GM21381 (cell line): ENCODE results near the gene APAF1.
"Not testable (repeated sequence)": the region's sequence is repeated elsewhere in the genome, so short reads cannot be mapped to it uniquely, and the experiment has no call there.

Source experiments
- ATAC-seq: cut with Tn5 transposase; IDR thresholded peaks from one replicate; pipeline ENCODE4 v1.9.1; 2021; ENCODE audit warnings: mild to moderate bottlenecking, moderate library complexity; ENCODE audit not compliant: unreplicated experiment

Gene APAF1, protein sequence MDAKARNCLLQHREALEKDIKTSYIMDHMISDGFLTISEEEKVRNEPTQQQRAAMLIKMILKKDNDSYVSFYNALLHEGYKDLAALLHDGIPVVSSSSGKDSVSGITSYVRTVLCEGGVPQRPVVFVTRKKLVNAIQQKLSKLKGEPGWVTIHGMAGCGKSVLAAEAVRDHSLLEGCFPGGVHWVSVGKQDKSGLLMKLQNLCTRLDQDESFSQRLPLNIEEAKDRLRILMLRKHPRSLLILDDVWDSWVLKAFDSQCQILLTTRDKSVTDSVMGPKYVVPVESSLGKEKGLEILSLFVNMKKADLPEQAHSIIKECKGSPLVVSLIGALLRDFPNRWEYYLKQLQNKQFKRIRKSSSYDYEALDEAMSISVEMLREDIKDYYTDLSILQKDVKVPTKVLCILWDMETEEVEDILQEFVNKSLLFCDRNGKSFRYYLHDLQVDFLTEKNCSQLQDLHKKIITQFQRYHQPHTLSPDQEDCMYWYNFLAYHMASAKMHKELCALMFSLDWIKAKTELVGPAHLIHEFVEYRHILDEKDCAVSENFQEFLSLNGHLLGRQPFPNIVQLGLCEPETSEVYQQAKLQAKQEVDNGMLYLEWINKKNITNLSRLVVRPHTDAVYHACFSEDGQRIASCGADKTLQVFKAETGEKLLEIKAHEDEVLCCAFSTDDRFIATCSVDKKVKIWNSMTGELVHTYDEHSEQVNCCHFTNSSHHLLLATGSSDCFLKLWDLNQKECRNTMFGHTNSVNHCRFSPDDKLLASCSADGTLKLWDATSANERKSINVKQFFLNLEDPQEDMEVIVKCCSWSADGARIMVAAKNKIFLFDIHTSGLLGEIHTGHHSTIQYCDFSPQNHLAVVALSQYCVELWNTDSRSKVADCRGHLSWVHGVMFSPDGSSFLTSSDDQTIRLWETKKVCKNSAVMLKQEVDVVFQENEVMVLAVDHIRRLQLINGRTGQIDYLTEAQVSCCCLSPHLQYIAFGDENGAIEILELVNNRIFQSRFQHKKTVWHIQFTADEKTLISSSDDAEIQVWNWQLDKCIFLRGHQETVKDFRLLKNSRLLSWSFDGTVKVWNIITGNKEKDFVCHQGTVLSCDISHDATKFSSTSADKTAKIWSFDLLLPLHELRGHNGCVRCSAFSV (N-terminal part only)

DNA sequence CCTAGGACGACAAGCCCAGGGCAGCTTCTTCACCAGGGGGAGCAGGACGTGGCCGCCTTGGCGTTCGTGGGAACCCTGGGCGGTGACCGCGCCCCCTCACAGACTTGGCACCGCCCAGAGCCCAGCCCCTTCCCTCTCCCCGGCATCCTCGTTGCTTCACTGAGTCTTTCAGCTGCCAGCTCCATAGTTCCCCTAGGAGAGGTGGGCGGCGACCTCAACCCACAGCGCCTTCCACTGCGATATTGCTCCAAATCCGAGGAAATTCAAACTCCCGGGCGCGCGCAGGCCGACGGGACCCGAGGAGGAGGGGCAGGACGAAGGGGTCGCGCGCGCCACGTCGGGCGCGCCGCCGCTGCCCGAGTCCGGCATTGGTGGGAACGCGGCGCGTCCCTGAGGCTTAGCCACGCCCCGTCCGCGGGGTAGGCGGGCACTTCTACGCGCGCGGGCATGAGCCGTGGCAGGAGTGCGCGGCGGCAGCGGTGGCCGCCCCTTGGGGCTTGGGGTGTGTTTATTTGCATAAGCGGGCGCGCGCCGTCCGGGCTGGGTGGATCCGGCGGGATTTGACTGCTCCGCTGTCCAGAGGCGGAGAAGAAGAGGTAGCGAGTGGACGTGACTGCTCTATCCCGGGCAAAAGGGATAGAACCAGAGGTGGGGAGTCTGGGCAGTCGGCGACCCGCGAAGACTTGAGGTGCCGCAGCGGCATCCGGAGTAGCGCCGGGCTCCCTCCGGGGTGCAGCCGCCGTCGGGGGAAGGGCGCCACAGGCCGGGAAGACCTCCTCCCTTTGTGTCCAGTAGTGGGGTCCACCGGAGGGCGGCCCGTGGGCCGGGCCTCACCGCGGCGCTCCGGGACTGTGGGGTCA is at the start of gene APAF1, which contains the start of gene IKBIP:
TSS of gene APAF1 (plus strand) at position 579 of the 860 bp plus-strand sequence. CDS start 3,070 bp downstream, outside the sequence.
TSS of gene IKBIP (minus strand) at position 77 of the 860 bp plus-strand sequence. CDS start 87 bp downstream, outside the sequence.
- ATAC-seq = peak; percentile 84

DNA sequence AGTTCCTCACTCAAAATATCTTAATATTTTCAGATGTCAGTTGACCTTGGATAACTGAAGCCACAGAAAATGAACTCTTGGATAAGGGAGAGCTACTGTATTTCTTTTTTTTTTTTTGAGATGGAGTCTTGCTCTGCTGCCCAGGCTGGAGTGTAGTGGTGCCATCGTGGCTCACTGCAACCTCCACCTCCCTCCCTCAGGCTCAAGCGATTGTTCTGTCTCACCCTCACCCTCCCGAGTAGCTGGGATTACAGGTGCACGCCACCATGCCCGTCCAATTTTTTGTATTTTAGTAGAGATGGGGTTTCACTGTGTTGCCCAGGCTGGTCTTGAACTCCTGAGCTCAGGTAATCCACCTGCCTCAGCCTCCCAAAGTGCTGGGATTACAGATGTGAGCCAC is 47.8 kb upstream of the APAF1 start:
- ATAC-seq = not testable (repeated sequence)

DNA sequence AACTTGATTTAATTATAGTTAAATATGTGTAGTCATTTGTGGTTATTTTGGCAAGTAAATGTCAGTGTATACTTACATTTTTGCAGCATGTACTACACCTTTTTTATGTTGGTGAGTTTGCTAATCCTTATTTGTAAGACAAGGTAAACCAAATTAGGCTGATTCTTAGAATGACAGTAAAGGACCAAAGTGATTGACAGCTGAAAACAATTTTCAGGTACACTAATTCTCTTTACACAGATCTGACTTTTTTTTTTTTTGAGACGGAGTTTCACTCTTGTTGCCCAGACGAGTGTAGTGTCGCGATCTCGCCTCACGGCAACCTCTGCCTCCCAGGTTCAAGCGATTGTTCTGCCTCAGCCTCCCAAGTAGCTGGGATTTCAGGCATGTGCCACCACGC is 43.2 kb upstream of the APAF1 start:
- no peak for ATAC-seq

DNA sequence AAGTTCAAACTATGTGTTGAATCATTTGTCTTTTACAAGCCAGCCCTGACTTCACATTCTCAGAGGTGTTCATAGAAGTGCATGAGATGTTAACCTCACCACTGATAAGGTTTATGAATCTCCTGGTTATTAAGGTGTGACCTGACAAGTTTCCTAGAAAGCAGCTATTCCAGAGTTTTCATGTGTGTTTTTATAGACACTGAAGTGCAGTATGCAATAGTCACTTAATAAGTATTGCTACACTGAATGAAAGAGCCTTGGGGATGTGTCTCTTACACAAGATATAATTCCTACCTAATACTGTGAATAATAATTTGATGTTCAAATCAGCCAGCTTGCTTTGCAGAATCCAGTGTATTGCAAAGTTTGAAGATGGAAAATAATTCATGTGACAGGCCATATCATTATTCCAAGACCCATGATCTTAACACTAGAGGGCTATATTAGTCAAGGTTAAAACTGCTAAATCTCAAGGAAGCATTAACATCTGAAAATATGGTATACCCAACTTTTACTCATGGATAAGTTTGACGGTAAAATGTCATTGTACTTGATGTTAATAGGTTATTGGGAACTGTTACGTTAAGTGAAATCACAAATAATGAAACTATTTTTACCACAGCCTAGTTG is 38.6 kb upstream of the APAF1 start:
- ATAC-seq = no peak

DNA sequence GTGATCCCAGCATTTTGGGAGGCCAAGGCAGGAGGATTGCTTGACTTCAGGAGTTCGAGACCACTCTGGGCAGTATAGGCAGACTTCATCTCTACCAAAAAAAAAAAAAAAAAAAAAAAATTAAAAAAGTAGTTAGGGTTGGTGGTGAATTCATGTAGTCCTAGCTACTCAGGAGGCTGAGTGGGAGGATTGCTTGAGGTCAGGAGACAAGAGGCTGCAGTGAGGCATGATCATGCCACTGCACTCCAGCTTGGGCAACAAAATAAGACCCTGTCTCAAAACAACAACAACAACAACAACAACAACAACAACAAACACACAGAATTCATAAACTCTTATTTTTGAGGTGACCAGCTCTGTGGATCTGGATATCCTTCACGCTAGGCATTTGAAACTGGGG is 34.5 kb upstream of the APAF1 start:
- ATAC-seq = no peak

DNA sequence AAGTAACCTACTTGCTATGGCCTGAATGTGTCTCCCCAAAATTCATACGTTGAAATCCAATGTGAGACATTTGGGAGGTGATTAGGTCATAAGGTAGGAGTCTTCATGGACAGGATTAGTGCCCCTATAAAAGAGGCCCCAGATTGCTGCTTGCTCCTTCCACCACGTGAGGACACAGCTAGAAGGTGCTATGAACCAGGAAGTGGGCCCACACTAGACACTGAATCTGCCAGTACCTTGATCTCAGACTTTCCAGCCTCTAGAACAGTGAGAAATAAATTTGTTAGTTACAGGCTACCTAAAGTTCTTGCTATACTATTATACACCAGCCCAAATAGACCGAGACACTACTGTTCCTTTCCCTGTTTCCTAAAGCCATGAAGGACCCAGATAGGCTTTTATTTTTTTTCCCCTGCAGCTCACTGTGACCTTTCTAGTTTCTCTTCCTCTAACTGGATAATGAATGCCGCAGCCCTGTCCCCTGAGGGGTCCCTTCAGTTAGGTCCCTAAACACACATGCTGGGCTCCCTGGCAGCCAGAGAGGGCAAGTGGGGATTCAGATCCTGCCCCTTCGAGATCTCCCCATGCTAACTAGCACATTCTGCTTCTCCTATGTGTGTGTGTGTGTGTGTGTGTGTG is 32.3 kb upstream of the APAF1 start:
- ATAC-seq = peak; percentile 80

DNA sequence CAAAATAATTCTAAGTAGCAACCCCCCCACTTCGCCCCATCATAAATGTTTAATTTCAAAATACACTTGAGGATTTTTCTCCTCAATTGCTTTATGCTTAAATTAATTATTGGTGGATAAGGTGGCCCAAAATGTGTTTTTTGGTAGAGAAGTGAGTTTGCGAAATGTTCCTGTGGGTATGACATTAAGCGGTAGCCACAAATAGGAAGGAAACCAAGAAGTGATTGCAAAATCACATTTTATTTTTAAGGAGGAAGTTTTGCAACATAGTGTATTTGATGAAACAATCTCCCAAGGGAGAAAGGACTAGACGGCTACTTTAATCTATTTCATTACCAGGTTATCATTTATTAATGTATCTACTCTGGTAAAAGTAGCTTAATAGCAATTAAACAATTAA is 26.1 kb upstream of the APAF1 start:
- ATAC-seq = no peak

DNA sequence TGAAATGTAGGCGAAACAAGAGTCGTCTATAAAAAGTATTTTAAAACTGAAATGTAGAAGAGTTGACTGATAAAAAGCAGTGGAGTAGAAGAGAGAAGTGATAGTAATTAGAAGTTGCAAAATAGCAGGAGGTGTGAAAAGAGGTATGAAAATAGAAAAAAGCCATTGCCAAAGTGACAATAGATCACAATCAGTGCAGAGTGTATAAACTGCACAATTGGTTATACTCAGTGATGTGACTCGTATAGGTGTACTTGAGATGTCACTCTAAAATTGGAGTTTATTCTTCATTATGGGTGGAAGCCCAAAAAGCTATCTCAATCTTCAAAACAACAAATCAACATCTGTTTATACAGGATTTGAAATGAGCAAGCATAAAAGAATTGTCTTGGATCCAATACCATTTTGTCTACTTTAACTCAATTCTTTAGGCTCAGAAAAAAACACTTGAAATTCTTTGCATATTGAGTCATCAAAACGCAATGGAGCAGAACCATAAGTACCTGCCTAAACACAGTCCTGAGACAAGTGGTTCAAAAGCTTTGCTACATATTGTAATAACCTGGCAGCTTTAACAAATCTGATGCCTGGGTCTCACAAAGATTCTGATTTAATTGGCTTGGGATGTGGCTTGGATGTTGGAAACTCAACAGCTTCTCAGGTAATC is 9.3 kb upstream of the APAF1 start:
- ATAC-seq = peak; percentile 76

DNA sequence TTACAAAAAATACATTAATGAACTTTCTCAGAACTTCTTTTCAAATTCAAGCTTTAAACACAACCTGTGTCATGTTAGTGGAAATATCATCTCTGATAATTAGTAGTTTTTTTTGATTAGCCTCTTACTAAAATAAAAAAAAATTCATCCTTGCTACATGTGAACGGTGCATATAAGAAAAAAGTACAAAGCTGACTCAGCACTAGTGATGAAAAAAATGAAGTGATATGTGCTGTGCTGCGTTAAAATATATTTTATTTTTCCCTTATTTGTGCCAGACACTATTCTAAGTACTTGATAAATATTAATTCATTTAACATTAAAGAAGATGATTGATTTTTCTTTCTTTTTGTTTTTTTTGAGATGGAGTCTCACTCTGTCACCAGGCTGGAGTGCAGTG is 8.0 kb upstream of the APAF1 start:
- no peak for ATAC-seq

DNA sequence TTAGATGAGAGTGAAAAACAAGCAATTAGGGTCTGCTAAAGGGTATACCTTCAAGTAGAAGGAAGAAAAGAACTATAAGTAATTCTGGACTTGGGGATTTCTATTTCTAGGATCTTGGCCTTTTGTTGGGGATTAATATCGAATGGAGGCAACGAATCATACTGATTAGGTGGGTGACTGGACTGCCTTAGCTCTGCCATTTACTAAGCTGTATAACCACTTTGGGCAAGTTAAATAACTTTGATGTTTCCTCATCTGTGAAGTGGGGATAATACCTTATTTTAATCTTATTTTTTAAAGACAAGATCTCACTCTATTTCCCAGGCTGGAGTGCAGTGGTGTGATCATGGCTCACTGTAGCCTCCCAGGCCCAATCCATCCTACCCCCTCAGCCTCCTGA is 7.1 kb upstream of the APAF1 start:
- no peak for ATAC-seq

DNA sequence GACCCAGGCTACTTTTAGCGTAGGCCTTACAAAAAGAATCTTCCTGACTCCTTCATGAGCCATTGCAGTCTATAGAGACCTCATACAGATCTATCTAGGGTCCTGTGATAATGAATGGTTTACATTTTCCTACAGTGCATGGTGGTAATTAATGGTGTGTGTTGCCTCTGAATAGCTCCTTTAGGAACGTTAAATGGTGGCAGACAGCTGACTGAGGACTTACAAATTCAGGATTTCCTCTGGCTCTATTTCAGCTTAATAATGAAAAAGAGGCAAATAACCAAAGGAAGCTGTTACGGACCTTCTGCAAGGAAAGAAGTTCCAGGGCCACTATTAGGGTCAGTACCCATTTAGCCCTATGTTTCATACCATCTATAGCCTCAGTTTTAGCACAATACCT is 5.6 kb upstream of the APAF1 start:
- no peak for ATAC-seq

DNA sequence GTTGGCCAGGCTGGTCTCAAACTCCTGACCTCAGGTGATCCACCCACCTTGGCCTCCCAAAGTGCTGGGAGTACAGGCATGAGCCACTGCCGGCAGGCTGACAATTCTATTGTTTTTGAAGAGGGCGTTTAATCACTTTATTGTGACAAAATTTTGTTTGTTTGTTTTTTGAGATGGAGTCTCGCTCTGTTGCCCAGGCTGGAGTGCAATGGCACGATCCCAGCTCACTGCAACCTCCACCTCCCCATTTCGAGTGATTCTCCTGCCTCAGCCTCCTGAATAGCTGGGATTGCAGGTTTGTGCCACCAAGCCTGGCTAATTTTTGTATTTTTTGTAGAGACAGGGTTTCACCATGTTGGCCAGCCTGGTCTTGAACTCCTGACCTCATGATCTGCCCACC is 2.3 kb upstream of the APAF1 start:
- ATAC-seq = not testable (repeated sequence)

DNA sequence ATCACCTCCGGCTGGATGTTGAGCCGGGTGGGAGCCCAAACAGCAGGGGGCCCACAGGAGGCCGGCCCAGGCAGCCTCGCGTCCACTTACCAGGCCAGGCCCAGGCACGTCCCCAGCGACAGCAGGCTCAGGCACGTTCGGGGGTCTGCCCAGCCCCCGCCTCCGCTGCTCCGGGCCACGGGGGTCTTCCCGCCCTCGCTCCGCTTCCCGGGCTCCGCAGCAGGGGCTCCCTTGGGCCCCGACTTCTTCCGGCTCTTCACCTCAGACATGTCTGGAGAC is 718 bp upstream of the APAF1 start:
- peak; percentile 23 for ATAC-seq

DNA sequence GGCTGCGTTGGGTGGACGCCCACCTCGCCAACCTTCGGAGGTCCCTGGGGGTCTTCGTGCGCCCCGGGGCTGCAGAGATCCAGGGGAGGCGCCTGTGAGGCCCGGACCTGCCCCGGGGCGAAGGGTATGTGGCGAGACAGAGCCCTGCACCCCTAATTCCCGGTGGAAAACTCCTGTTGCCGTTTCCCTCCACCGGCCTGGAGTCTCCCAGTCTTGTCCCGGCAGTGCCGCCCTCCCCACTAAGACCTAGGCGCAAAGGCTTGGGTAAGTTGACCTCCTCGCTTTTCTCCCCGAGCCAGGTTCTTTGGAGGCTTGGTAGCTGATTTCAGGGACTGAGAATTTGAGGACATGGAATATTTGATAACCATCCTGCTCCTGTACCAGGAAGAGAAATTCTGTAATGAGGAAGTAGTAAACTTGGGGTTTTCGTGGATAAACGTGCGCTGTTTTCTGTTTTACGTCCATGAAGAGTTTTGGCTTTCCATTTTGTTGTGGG is 530 bp downstream of the APAF1 start:
- peak; percentile 1 for ATAC-seq

DNA sequence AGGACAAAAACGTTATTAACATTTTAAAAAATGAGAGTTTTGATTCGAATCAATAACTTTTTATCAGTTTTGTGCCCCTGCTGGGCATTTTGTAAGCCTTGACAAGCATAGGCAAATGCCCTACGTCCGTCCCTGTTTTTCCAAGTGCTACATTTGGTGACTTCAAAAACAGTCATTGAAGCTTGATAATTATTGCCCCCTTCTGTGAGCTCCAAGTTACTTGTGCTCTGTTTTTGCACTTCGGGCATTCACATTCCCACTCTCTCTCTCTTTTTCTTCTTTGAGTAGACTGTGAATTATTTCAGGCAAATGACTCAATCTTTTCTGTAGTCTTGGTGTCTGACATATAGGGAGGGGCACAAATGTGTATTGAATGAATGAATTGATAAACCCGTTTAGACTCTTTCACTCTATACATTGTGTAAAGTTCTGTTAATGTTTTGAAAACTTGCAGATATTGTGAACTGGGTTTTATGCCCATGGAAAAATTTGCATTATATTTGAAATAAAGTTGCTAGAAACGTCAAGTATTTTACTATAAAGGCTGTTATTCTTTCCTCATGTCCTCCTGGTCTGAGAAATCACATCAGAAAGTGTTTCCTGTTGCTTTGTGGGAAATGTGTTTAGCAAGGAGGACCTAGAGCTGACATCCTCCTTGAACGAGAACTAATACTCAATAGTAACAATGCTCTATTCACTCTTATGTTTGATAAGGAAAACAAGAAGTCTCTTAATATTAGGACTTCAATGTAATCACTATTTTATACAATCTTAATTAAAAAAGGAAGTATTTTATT is 1.4 kb downstream of the APAF1 start:
- ATAC-seq = no peak

DNA sequence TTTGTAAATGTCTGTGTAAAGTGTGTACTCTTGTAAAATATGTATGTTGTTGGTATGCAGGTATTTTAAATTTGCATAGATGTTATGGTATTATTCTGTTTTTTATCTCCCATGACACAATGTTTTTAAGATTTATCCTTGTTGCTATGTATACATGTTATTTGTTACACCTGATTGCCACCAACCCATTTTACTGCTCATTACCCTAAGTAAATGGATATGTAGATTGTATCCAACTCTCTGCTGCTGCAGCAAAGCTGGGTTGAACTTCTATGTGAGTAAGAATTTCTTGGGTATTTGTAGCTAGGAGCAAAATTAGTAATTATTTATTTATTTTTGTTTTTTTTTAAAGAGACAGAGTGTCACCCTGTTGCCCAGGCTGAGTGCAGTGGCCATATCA is 6.2 kb downstream of the APAF1 start:
- no peak for ATAC-seq

DNA sequence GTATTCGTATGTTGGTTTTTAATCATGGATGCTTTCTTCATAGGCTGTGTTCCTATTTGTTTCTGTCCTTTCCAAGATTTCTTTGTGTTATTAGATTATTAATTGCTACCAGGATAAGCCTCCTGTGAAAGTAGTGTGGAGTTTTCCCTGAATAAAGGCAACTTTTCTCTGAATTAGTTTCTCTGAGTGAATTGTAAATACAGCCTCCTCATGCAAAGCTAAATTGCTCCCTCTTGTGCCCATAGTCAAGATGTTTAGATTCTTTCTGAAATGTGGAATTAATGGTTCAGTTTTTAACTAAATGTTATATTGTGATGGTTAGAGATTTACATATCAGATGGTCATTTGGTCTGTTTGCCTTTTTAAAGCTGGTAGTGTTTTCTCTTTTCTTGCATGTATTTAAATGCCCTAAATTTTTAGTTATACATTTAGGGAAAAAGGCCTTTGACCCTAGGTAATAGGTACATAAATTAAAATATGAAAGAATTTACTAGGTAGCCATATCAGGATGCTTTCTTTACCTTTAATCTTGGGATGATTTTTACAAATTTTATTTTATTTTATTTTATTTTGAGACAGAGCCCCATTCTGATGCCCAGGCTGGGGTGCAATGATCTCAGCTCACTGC is 8.9 kb downstream of the APAF1 start:
- no peak for ATAC-seq
